Parietal lobe (tissue), 1 donor: ENCODE data around the gene TCF20. TPM values are rescaled to one million over a fixed set of nuclear protein-coding genes. Genes with fewer than 3 reads are reported as not detected.

Experiments
- total RNA-seq: library from RNA; depleted of rRNA; stranded (reverse); fragments of >200 nt; gene quantifications from one replicate; pipeline ENCODE4 v1.2.3, GENCODE V29; 2014

Gene TCF20
- 81.4 TPM for total RNA-seq

GRCh38 chr22:42270510-42271190 lies at the start of gene TCF20:
Gene TCF20 (minus strand): TSS chr22:42270653. CDS start chr22:42215305, 55,348 bp downstream.

Other genes starting within 250 kb of the TCF20 start
- gene NAGA, start 199.8 kb downstream of the TCF20 start, total RNA-seq = 12.8 TPM
- gene PHETA2, start 196.4 kb downstream of the TCF20 start, total RNA-seq = 2.8 TPM
- gene SMDT1, start 191.0 kb downstream of the TCF20 start, total RNA-seq = 19.4 TPM
- gene NDUFA6, start 179.9 kb downstream of the TCF20 start, total RNA-seq = 34.7 TPM
- 7.2 TPM for gene CYP2D6, start 139.8 kb downstream of the TCF20 start, total RNA-seq
- 0.94 TPM for gene NFAM1, start 161.8 kb upstream of the TCF20 start, total RNA-seq
- gene RRP7A, start 249.1 kb upstream of the TCF20 start, total RNA-seq = 28.5 TPM